Pancreas (tissue), 10 donors: ENCODE data around the gene CASTOR1. TPM values are rescaled to one million over a fixed set of nuclear protein-coding genes. Genes with fewer than 3 reads are reported as not detected.
A peak's percentile ranks its signal among the peaks of the same experiment; 100 is the strongest.

ENCODE experiments used
- ATAC-seq, 4 donors: fragments of 200-7000 bp; cut with Tn5 transposase; one replicate each; pipeline versions ENCODE4 v1.8.0 to v1.9.1; 2020; ENCODE audit warnings: mild to moderate bottlenecking in 4 of 4, moderate library complexity in 4 of 4
- DNase-seq, 6 donors: peaks; one replicate each; pipeline ENCODE4 v3.0.0-alpha.2; 2020
- FAIRE-seq: peaks from 2 replicates; lab custom pipeline; 2012; peaks lifted over from hg19 to GRCh38; lab: Jason Lieb, UNC
- H3K27ac ChIP-seq, 4 donors: fragments of 200-600 bp; sonication (generic); 1 replicate in 3 of 4; 2 replicates in 1 of 4; pipeline versions ENCODE4 v1.5.0 to v1.8.0; 2020
- H3K27me3 ChIP-seq, 4 donors: fragments of 200-600 bp; one replicate each; pipeline ENCODE4 v1.8.0; 2021
- H3K36me3 ChIP-seq, 3 donors: fragments of 200-600 bp; sonication (generic) in 1 of 3; one replicate each; pipeline versions ENCODE4 v1.5.0 to v1.8.0; 2020 to 2021
- H3K4me1 ChIP-seq, 3 donors: fragments of 200-600 bp; one replicate each; pipeline ENCODE4 v1.8.0; 2021
- H3K4me3 ChIP-seq, 4 donors: fragments of 200-600 bp; sonication (generic) in 2 of 4; one replicate each; pipeline versions ENCODE4 v1.5.0 to v1.8.0; 2020 to 2021
- H3K9me3 ChIP-seq, 4 donors: fragments of 200-600 bp; one replicate each; pipeline ENCODE4 v1.8.0; 2021
- CTCF ChIP-seq, 4 donors: fragments of 200-600 bp; sonication (generic) in 3 of 4; IDR thresholded peaks; one replicate each; pipeline versions ENCODE4 v1.5.0 to v1.8.0; 2021; ENCODE audit warnings: antibody characterized with exemption in 4 of 4
- WGBS, 2 donors: extraction: QIAGEN DNeasy Blood & Tissue Kit; methylation state at CpG; one replicate each; pipeline ENCODE4 v1.1.7; 2013; 5-methylcytosine and 5-hydroxymethylcytosine counted together
- intact Hi-C, 3 donors: fragments of 100-400 bp; cut with DNase I; formaldehyde crosslinking; loops; one replicate each; pipeline versions ENCODE4 v1.11.1 to v1.14.2; 2022
- polyA plus RNA-seq, 2 donors: library from polyadenylated mRNA; stranded (reverse); fragments of 200-250 nt; gene quantifications; one replicate each; pipeline ENCODE4 v1.2.3, GENCODE V29; 2013
- total RNA-seq, 6 donors: library from RNA; stranded (reverse); fragmentation: NEBNext Ultra II Directional in 4 of 6; extraction: Animal tissue kit (Norgen Biotek cat#: 25700) in 4 of 6; gene quantifications; one replicate each; pipeline versions ENCODE4 v1.2.1 to v1.2.4, GENCODE V29; 2021 to 2023
- donor health status: healthy with polysubstance abuse.
- donor health status: DM: no; HTN: no; CAD: no; lungs with moderate emphysema.
- donor health status: DM: no; HTN: no; CAD: no.
- donor health status: control.
- donor health status: control.
- donor health status: Bipolar disorder and iron deficiency.
- donor health status: DM: yes; HTN: yes; CAD: no.
- donor health status: DM: no; HTN: no; CAD: no.
- donor health status: DM: no; HTN: no; CAD: no.
- donor health status: DM: yes; HTN: yes; CAD: no.

Gene CASTOR1
- total and polyA plus RNA-seq, 8 donors, result 1.8 to 8.3 (median 4.2) TPM

GRCh38 chr22:30294066-30294465 lies 4.8 kb upstream of the CASTOR1 start:
- intact Hi-C loops, result no loop called here
- FAIRE-seq (no peak), ATAC-seq (no peak), DNase-seq (no peak)
- no peak for TF ChIP-seq CTCF (IDR thresholded peaks at IDR 0.05)
- H3K27ac ChIP-seq, result no peak overlapping the region
- H3K9me3 ChIP-seq, result no peaks in the 10 kb centered on the region
- 89 to 93% methylated on average over 9 of the region's 9 CpGs for WGBS, 2 donors
- no peaks in the 10 kb centered on the region for H3K27me3 ChIP-seq
- peaks cover 10 to 17% (median 14%) of the 10 kb centered on the region in 3 donors for H3K4me1 ChIP-seq
- no peak overlapping the region for H3K4me3 ChIP-seq
- peaks cover 0 to 32% (median 3%) of the 10 kb centered on the region in 3 donors for H3K36me3 ChIP-seq

- Histone ChIP-seq H3K4me3 (no peak overlapping the region), H3K27ac (no peak overlapping the region), H3K9me3 (no peaks in the 10 kb centered on the region), H3K27me3 (no peaks in the 10 kb centered on the region), H3K36me3 (peaks cover 0 to 32% (median 3%) of the 10 kb centered on the region in 3 donors), H3K4me1 (peaks cover 10 to 22% (median 22%) of the 10 kb centered on the region in 3 donors)
- no peak for ATAC-seq
- intact Hi-C loops, result no loop called here
- 93 to 94% methylated on average over 7 of the region's 7 CpGs for WGBS, 2 donors
- no peak for FAIRE-seq
- no peak for TF ChIP-seq CTCF (IDR thresholded peaks at IDR 0.05)
- DNase-seq, result no peak
These were observed 3.7 kb upstream of the CASTOR1 start for GRCh38 chr22:30293026-30293425.

GRCh38 chr22:30292069-30292970 lies 3.0 kb upstream of the CASTOR1 start:
- ATAC-seq, result no peak
- intact Hi-C loops, result no loop called here
- Histone ChIP-seq H3K4me1 (peaks cover 10 to 23% (median 22%) of the 10 kb centered on the region in 3 donors), H3K27me3 (no peaks in the 10 kb centered on the region), H3K27ac (peak overlapping the region in 3 of 4 donors; percentile 46 to 80 (median 77)), H3K4me3 (no peak overlapping the region), H3K9me3 (no peaks in the 10 kb centered on the region), H3K36me3 (peaks cover 0 to 32% (median 3%) of the 10 kb centered on the region in 3 donors)
- no peak for FAIRE-seq
- DNase-seq, result peak in 1 of 6 donors; percentile 31
- 89 to 92% methylated on average over 17 to 18 of the region's 18 CpGs for WGBS, 2 donors
- TF ChIP-seq CTCF (IDR thresholded peaks at IDR 0.05), result no peak

GRCh38 chr22:30291058-30291892 lies 2.0 kb upstream of the CASTOR1 start:
- no peak for FAIRE-seq
- H3K27me3 ChIP-seq, result no peaks in the 10 kb centered on the region
- H3K27ac ChIP-seq, result peak overlapping the region; percentile 46 to 80 (median 76)
- 39 to 40% methylated on average over 13 of the region's 13 CpGs for WGBS, 2 donors
- intact Hi-C loops, result no loop called here
- no peak overlapping the region for H3K4me3 ChIP-seq
- no peak for TF ChIP-seq CTCF (IDR thresholded peaks at IDR 0.05)
- peaks cover 0 to 25% (median 3%) of the 10 kb centered on the region in 3 donors for H3K36me3 ChIP-seq
- peak; percentile 82 to 92 (median 84) for DNase-seq
- no peaks in the 10 kb centered on the region for H3K9me3 ChIP-seq
- peak; percentile 22 to 44 (median 26) for ATAC-seq
- peaks cover 10 to 23% (median 22%) of the 10 kb centered on the region in 3 donors for H3K4me1 ChIP-seq
